Measurements from ENCODE around the gene TNPO1.

TNPO1 gene

DNA sequence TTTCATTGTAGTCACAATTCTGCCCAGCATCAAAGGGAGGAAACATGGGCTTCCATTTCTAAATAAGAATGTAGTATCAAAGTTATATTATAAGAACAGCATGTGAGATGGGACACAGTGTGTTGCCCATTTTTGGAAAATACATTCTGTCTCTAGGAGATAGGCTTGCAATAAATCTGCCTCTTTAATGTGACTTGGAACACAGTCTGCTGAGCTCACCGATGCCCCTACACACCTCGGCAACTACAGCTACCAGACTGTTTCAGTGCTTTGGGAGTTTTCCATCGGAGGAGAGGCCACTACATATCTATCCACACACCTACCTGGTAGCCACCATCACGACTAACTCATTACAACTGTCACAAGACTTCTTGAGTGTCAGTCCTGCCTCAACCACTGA lies 120.4 kb downstream of the TNPO1 start:
- no peak for DNase-seq

DNA sequence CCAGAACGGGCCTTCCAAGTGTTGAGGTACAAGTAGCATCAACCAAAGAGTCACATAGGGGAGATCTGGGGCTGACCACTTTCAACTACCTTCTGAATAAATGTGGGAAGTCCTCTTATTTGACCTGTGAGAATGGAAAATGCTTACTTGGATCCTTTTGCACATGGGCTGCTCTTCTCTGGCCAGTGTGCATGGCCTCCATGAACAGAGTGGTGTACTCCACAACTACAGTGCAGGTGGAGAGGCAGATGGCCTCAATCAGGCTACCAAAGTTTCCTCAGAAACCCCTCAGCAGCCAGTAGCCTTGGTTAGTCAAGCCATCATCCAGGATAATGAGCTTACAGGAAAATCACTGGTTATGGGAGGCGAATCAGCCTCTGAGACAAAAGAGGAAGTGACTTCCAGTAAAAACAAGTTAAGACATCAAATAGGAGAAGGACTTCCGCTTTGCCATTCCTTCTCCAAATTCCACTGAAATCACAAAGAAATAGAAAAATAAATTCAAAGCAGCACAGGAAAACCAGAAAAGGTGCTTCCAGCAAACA lies 121.1 kb downstream of the TNPO1 start:
- no peak for DNase-seq

DNA sequence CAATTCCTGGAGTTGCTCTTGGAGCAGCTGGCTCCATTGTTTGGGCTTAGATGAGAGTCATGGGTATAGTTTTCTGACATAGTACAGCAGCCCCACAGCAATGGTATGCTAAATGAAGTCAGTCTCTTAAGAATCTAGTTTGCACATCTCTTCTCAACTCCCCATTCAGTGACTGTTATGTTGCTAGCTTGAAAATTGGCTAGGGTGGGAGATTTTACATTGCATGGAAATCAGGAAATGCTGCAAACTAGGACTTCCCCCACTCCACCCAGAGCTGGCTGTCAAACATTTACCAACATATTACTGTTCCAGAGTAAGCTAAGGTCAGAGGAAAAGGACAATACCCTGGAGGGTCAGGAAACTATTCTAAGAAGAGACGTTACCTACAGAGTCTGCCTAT lies 121.7 kb downstream of the TNPO1 start:
- DNase-seq = no peak

DNA sequence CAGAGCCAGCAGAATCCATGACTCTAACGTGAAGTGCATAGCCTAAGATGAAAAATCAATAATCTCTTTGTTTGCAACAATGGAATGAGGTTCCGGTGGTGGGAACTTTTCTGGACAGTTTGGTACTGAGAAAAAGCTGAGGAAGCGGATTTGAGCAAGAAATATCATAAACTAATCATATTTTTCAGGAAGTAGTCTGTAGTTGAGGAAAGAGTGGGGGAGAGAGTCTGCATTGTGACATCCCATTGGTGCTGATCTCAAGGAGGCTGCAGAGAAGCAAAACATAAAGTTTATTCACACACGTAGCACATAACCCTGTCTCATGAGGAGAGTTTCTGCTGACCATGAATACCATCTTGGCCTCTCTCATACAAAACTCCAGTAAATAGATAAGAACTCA lies 123.6 kb downstream of the TNPO1 start:
- DNase-seq = no peak

DNA sequence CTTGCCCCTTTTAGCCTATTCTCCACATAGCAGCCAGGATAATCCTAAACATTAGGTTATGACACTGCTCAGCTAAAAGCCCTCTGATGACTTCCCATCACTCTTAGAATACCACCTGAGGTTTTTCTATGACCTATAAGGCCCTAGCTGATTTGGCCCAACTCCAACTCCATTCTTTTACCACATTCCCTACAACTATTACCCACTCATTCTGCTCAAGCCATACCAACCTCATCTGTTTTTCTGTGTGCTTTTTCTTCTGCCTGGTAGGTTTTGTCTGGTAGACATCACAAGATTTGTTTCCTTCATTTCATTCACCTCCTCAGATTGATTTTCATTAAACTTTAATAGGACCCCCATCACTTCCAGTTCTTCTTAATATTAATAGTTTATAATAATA lies 126.8 kb downstream of the TNPO1 start:
- DNase-seq = no peak

DNA sequence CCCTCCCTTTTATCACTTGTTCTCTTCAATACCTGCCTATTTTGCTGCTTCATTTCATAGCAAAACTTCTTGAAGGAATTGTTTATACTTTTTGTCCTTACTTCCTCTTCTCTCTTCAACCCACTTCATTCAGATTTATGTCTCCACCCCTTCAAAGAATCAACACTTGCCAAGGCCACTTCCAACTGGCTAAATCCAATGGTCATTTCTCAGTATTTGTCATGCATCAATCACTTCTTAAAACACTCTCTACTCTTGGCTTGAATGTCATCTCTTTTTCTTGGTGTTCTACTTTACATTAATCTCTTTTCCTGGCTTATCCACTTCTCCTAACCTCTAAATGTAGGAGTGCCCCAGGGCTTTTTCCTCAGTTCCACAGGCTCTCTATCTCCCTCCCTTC lies 131.0 kb downstream of the TNPO1 start:
- no peak for DNase-seq

DNA sequence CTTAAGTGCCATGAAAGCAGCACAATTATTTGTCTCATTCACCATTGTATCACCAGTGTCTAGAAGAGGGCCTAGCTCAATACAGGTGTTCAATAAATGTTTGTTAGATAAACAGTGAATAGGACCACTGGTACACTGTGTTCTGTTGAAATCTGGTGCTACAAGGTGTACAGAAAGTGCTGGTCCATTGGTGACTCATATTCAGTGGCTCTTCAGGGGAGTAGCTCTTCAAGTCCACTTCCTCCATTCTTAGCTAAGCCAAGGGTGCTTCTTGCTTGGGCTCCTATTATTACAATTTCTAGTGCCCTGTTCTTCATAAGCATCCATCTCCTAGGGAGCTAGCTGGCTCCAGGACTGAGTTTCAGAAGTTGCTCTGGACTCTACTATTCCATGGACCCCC lies 133.0 kb downstream of the TNPO1 start:
- DNase-seq = no peak

DNA sequence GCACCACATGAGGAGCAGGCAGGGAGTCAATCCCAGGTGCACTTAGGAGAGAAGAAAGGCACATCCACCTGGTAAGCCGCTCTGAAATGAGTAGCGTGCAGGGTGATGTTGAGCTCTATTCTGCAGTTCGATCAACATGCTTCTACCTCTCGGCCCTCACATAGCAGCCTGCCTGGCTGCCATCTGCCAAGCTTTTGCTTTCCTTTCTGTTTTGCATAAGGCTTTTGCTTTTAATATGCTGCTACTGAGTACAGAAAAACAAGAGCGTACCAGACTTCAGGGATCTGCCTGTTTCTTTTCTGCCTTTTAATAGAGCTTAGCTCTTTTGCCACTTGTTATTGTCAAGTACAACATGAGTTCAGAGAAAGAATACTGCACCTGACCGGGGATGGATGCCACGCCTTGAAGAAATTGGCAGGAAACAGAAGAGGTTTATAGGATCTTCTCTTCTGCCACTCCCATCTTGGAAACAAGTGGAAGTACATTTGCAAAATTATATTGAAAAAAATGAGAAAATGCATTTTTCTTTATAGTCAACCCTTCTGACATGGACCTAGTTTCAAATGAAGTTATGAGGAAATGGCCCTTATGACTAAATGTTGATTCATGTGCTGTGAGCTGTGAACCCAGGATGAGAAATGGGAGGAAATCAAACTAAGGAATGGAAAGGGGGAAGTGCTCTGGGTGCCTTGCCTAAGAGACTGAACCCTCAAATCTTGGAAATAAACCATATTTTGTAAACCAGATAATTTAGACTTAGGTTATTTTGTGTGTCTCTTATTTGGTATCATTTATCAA lies 135.4 kb downstream of the TNPO1 start:
- peak; percentile 14 for DNase-seq

DNA sequence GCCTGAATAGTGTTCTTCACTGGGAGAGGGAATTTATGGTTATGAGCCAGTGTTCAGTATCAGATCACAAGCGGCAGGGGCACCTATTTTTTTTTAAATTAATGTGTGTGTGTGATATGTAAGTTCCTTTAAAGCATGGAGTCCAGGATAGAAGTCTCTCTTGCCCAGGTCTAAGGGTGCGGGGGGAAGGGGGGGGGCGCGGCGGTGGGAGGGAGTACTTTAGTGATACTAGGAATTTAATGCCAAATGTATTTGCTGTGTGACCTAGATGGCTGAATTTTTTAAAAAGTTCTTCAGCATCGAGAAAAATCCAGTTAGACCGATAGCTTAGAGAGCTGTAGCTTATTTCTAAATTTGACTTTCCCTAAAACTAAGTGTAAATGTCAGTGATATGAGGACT lies 137.9 kb downstream of the TNPO1 start:
- DNase-seq = no peak

DNA sequence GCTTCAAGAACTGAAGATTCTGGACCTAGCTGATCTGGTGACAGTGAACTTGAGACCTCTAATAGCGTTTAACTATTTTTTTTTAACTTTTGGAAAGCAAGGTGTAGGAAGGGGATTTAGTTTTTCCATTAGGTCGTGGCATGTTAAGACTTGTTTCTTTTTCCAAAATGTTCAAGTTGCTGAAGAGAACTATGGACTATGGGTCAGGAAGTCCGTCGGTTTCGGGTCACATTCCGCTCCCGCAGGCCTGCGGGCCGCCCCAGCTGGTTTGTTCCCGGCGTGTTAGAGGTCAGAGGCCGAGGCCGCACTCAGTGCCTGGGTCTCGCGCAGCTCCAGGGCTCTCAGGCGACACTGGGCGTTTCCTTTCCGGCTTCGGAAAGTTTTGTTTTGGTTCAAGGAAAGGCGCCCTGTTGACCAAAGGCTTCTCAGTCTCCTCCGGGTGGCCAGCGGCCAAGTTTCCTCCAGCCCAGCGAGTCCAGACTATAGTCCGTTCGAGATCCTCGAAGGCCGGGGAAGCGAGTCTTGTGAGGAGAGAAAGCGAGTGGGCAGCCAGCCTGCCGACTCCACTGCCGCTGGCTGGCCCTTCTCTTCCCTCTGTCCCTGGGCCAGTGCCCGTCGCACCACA lies 138.8 kb downstream of the TNPO1 start:
- DNase-seq = no peak

DNA sequence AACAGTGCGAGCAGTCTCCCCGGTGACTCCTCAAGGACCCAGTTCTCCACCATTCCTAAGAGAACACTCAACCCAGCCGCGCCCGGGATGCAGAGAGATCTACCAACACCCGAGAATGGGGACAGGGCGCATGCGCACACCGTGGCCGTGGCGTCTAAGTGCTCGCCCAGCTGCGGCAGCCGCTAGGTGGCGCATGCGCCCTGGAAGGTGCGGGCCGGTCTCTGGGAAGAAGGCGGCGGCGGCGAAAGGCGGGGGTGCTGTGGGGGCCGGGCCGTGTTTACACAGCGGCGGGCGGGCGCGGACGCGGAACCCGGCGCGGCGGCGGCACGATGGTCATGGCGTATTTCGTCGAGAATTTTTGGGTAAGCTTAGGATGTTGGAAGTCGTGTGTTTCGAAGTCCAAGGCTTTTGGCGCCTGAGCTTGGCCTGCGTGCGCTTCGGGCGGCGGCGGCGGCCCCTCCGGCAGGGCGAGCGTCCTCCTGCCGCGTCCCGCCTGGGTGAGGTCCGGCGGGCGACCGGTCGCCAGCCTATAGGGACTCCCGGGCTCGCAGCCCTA lies 139.4 kb downstream of the TNPO1 start, which contains the start of gene FCHO2:
Gene FCHO2, plus strand, starts transcription at position 274 of the 556 bp plus-strand sequence. Its CDS starts 56 bp downstream, at position 330.
- DNase-seq = peak; percentile 78

DNA sequence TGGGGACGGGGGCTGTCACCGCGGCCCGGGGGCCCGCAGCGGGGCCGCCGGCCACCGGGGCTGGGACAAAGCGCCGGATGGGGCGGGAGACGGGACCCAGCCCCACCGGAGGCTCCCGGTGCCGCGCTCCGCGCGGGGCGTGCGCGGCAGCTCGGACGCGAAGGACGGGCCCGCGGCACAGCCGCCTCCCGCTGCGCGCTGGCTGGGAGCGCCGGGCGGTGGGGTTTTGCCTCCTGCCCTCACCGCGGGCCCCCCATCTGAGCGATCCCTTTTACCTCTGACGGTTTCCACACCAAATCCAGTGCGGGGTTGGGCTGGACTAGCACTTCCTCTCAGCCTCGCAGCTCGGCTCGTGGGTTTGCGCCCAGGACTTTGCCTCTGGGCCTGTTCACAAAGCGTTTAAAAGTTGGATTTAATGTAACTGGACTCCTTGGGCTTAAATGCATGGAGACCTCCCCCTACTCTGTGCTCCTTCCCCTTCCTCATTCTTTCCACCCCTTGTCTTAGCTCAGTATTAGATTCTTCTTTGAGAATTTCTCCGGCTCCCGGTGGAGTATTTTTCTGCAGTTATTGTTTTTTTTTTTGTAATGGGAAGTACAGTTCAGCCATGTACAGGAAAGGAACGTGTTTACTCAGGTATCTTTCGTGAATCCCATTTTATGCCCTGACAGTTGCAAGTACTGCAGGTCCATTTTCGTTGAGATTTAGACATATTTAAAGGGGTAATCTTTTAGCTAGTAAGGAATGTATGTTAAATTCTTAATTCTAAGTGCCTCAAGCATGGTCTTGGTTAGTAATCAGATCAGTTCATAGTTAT lies 140.1 kb downstream of the TNPO1 start:
- DNase-seq = peak; percentile 27

DNA sequence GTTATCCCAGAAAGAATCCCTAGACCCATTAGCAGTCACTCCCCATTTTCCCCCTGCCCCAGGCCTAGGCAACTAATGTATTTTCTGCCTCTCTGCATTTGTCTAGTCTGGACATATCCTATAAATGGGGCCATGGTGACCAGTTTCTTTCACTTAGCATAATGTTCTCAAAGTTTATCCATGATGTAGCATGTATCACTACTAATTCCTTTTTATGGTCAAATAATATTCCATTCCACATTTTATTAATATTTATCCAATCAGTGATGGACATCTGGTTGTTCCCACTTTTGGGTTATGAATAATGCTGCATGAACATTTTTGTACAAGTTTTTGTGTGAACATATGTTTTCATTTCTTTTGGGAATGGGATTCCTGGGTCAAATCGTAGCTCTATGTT lies 140.9 kb downstream of the TNPO1 start:
- no peak for DNase-seq

DNA sequence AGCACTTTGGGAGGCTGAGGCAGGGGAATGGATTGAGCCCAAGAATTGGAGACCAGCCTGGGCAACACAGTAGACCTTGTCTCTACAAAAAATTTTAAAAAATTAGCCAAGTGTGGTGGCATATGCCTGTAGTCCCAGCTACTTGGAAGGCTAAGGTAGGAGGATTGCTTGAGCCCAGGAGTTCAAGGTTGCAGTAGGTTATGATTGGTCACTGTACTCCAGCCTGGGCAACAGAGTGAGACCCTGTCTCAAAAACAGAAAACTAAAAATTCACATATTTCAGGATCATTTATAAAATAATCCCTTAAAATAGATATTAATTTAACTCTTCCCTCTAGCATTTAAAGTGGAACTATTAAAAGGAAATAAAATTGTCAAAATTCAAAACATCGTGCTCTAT lies 142.8 kb downstream of the TNPO1 start:
- DNase-seq = no peak
